Esophagus squamous epithelium (tissue), 4 donors: Measurements from ENCODE around the gene PCBP2.

Experiments used
- CTCF ChIP-seq, 6 experiments: fragments of 450-650 bp in 4 of 6; fragments of 200-600 bp in 2 of 6; sonication (generic) in 2 of 6; IDR thresholded peaks; one replicate each; pipeline ENCODE4 v1.5.1; 2016 to 2019; ENCODE audit warnings: antibody characterized with exemption in 6 of 6, mild to moderate bottlenecking in 4 of 6, moderate library complexity in 4 of 6
- POLR2A ChIP-seq, 4 donors: fragments of 450-650 bp; IDR thresholded peaks; one replicate each; pipeline ENCODE4 v1.6.1; 2017; ENCODE audit warnings: antibody characterized with exemption in 4 of 4, mild to moderate bottlenecking in 4 of 4, moderate library complexity in 3 of 4

DNA sequence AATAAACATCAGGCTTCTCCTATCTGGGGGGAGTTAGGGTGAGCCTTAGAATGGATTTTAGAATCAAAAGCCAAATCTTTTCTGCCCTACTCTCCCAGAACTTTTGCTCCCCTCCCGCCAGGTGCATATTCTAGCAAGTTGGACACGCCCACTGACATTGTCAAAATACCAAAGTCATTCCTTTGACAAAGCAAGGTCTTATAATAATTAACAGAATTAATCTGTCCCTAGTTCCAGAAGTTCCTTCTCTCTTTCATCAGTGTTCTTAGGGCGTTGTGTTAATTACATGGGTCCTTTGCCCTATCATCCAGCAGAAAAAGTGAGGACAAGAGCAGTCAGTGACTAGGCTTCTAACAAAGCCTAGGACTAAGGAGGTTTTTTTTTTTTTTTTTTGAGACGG lies 7.9 kb upstream of the PCBP2 start:
- TF ChIP-seq CTCF (IDR thresholded peaks at IDR 0.05) (no peak), POLR2A (IDR thresholded peaks at IDR 0.05) (no peak)
